H1 (cell line): ENCODE measurements around the gene ACVRL1. TPM values are rescaled to one million over a fixed set of nuclear protein-coding genes. Genes with fewer than 3 reads are reported as not detected.

Experiments
- CTCF ChIA-PET: fragments of 300-600 bp; sonication (Branson Sonifier 250); formaldehyde crosslinking; loops from one replicate; lab custom pipeline; 2021; ENCODE audit not compliant: partially characterized antibody; lab: Charles Lee
- POLR2A ChIA-PET: fragments of 300-600 bp; sonication (Branson Sonifier 250); formaldehyde crosslinking; loops from one replicate; lab custom pipeline; 2021; ENCODE audit warnings: inconsistent platforms; ENCODE audit not compliant: partially characterized antibody; lab: Charles Lee
- DNase-seq, 2 experiments: peaks; one replicate each; pipeline versions ENCODE4 v3.0.0 to v3.0.0-alpha.2; 2010 to 2022; ENCODE audit warnings: low spot score in 2 of 2, low read depth in 1 of 2, mixed read lengths in 1 of 2
- FAIRE-seq: peaks from 2 replicates; lab custom pipeline; 2011; peaks lifted over from hg19 to GRCh38; lab: Jason Lieb, UNC
- H2AFZ ChIP-seq: 2 replicates; pipeline ENCODE4 v1.8.1; 2012; ENCODE audit warnings: low read length, inconsistent platforms
- H2AK5ac ChIP-seq: 2 replicates; pipeline ENCODE4 v1.6.1; 2013; ENCODE audit warnings: low read depth, low read length
- H2BK120ac ChIP-seq: replicated peaks from 2 replicates; pipeline ENCODE3; 2013; ENCODE audit warnings: low read depth, low read length, inconsistent platforms
- H2BK12ac ChIP-seq: 2 replicates; pipeline ENCODE4 v1.6.1; 2013; ENCODE audit warnings: low read depth, low read length
- H2BK15ac ChIP-seq: 2 replicates; pipeline ENCODE4 v1.6.1; 2013; ENCODE audit warnings: low read length
- H2BK20ac ChIP-seq: 2 replicates; pipeline ENCODE4 v1.6.1; 2013; ENCODE audit warnings: low read length
- H2BK5ac ChIP-seq: 2 replicates; pipeline ENCODE4 v1.6.1; 2013; ENCODE audit warnings: low read depth, low read length
- H3K14ac ChIP-seq: 2 replicates; pipeline ENCODE4 v1.6.1; 2013; ENCODE audit warnings: inconsistent platforms; ENCODE audit not compliant: insufficient read length
- H3K18ac ChIP-seq: 2 replicates; pipeline ENCODE4 v1.6.1; 2013; ENCODE audit warnings: low read length; ENCODE audit errors: extremely low read depth
- H3K23ac ChIP-seq: 2 replicates; pipeline ENCODE4 v1.6.1; 2013; ENCODE audit warnings: inconsistent platforms; ENCODE audit not compliant: insufficient read length
- H3K23me2 ChIP-seq: 2 replicates; pipeline ENCODE4 v1.6.1; 2013; ENCODE audit warnings: low read depth, low read length
- H3K27ac ChIP-seq: 2 replicates; pipeline ENCODE4 v1.6.1; 2011; ENCODE audit warnings: low read depth, low read length, inconsistent platforms
- H3K27me3 ChIP-seq, 4 experiments: replicated peaks in 1 of 4; 1 replicate in 1 of 4; 2 replicates in 3 of 4; pipeline versions ENCODE4 v1.6.1 to v1.8.1; 2011 to 2013; ENCODE audit warnings: low read length in 3 of 4, mild to moderate bottlenecking in 3 of 4, inconsistent platforms in 2 of 4, mixed read lengths in 2 of 4, moderate library complexity in 1 of 4; ENCODE audit not compliant: control insufficient read depth in 3 of 4, insufficient read depth in 3 of 4; ENCODE audit errors: extremely low read depth in 1 of 4
- H3K36me3 ChIP-seq, 4 experiments: 2 replicates each; pipeline versions ENCODE4 v1.6.1 to v1.8.1; 2011 to 2013; ENCODE audit warnings: mild to moderate bottlenecking in 4 of 4, low read length in 3 of 4, moderate library complexity in 2 of 4, control low read depth in 1 of 4, inconsistent platforms in 1 of 4; ENCODE audit not compliant: insufficient read depth in 4 of 4, control insufficient read depth in 2 of 4
- H3K4ac ChIP-seq: replicated peaks from 2 replicates; pipeline ENCODE3; 2013; ENCODE audit warnings: low read length, low read depth, mixed read lengths, inconsistent platforms; ENCODE audit not compliant: insufficient read length
- H3K4me1 ChIP-seq, 4 experiments: replicated peaks in 1 of 4; 1 replicate in 1 of 4; 2 replicates in 3 of 4; pipeline versions ENCODE4 v1.6.1 to v1.8.1; 2011 to 2013; ENCODE audit warnings: low read length in 3 of 4, inconsistent platforms in 2 of 4, mixed read lengths in 1 of 4; ENCODE audit not compliant: insufficient read depth in 4 of 4, control insufficient read depth in 3 of 4
- H3K4me2 ChIP-seq, 2 experiments: 2 replicates each; pipeline versions ENCODE4 v1.6.1 to v1.8.1; 2011 to 2013; ENCODE audit warnings: low read depth in 2 of 2, low read length in 2 of 2, control low read depth in 1 of 2, inconsistent platforms in 1 of 2, mild to moderate bottlenecking in 1 of 2; ENCODE audit not compliant: insufficient read depth in 1 of 2
- H3K4me3 ChIP-seq, 4 experiments: fragments of 200-600, 300-600 bp in 1 of 4; sonication (generic), shearing (Covaris generic), sonication (Bioruptor Twin) in 1 of 4; 2 replicates each; pipeline versions ENCODE4 v1.5.1 to v1.8.1; 2011 to 2016; ENCODE audit warnings: low read length in 4 of 4, low read depth in 3 of 4, control low read depth in 2 of 4, inconsistent platforms in 2 of 4, mild to moderate bottlenecking in 2 of 4, mixed read lengths in 1 of 4, moderate library complexity in 1 of 4; ENCODE audit not compliant: insufficient read depth in 2 of 4; ENCODE audit errors: extremely low read depth in 1 of 4
- H3K56ac ChIP-seq: replicated peaks from 2 replicates; pipeline ENCODE3; 2013; ENCODE audit warnings: low read depth, mild to moderate bottlenecking, mixed read lengths, low read length, inconsistent platforms; ENCODE audit not compliant: insufficient read length
- H3K79me1 ChIP-seq: 2 replicates; pipeline ENCODE4 v1.6.1; 2013; ENCODE audit warnings: low read depth, low read length, control low read depth
- H3K79me2 ChIP-seq, 2 experiments: 2 replicates each; pipeline versions ENCODE4 v1.6.1 to v1.8.1; 2012 to 2013; ENCODE audit warnings: low read length in 2 of 2, mild to moderate bottlenecking in 2 of 2, inconsistent platforms in 1 of 2; ENCODE audit not compliant: insufficient read depth in 2 of 2, control insufficient read depth in 1 of 2
- H3K9ac ChIP-seq, 4 experiments: replicated peaks in 1 of 4; 1 replicate in 1 of 4; 2 replicates in 3 of 4; pipeline versions ENCODE4 v1.6.1 to v1.8.1; 2011 to 2013; ENCODE audit warnings: low read depth in 3 of 4, low read length in 3 of 4, control low read depth in 2 of 4, mild to moderate bottlenecking in 2 of 4, moderate library complexity in 2 of 4, inconsistent platforms in 1 of 4; ENCODE audit errors: extremely low read depth in 1 of 4
- H3K9me3 ChIP-seq, 2 experiments: 2 replicates each; pipeline versions ENCODE4 v1.6.1 to v1.8.1; 2012 to 2013; ENCODE audit warnings: mild to moderate bottlenecking in 2 of 2, moderate library complexity in 2 of 2, control low read depth in 1 of 2, inconsistent platforms in 1 of 2, low read depth in 1 of 2, low read length in 1 of 2, mixed read lengths in 1 of 2; ENCODE audit not compliant: insufficient read depth in 2 of 2
- H4K20me1 ChIP-seq, 2 experiments: replicated peaks in 1 of 2; 2 replicates each; pipeline versions ENCODE3 to v1.8.1; 2011 to 2013; ENCODE audit warnings: inconsistent platforms in 2 of 2, low read length in 2 of 2, mild to moderate bottlenecking in 1 of 2; ENCODE audit not compliant: insufficient read depth in 2 of 2, control insufficient read depth in 1 of 2
- H4K5ac ChIP-seq: 2 replicates; pipeline ENCODE4 v1.6.1; 2013; ENCODE audit warnings: low read length, low read depth, mixed read lengths, inconsistent platforms; ENCODE audit not compliant: insufficient read length
- H4K8ac ChIP-seq: 2 replicates; pipeline ENCODE4 v1.8.0; 2013; ENCODE audit warnings: mild to moderate bottlenecking, moderate library complexity, low read length, inconsistent platforms; ENCODE audit not compliant: insufficient read depth; ENCODE audit errors: extremely low read depth
- H4K91ac ChIP-seq: replicated peaks from 2 replicates; pipeline ENCODE3; 2013; ENCODE audit warnings: low read length, mixed read lengths, inconsistent platforms; ENCODE audit not compliant: insufficient read length
- BACH1 ChIP-seq: IDR thresholded peaks from 2 replicates; pipeline ENCODE4 v1.6.1; 2012; ENCODE audit warnings: low read length, improper control_type of control experiment
- BRCA1 ChIP-seq: IDR thresholded peaks from 2 replicates; pipeline ENCODE4 v1.6.1; 2012; ENCODE audit warnings: low read depth, low read length, improper control_type of control experiment
- CREB1 ChIP-seq: IDR thresholded peaks from 2 replicates; pipeline ENCODE4 v1.6.1; 2012; ENCODE audit warnings: inconsistent platforms
- TAF1 ChIP-seq: IDR thresholded peaks from 2 replicates; pipeline ENCODE4 v1.6.1; 2011; ENCODE audit warnings: mild to moderate bottlenecking, low read depth, low read length
- TEAD4 ChIP-seq: IDR thresholded peaks from 2 replicates; pipeline ENCODE4 v1.6.1; 2012; ENCODE audit warnings: low read depth, low read length, inconsistent platforms, mixed read lengths
- WGBS, 2 experiments: shearing (Covaris generic) in 1 of 2; methylation state at CpG; one replicate each; pipeline versions ENCODE4 v1.1.6 to v1.1.7; 2013 to 2015; ENCODE audit warnings: low lambda C conversion rate in 2 of 2, mixed read lengths in 2 of 2, inconsistent platforms in 1 of 2, low coverage in 1 of 2, missing lambda C conversion rate in 1 of 2; ENCODE audit not compliant: insufficient replicate concordance in 2 of 2, insufficient coverage in 1 of 2, insufficient read length in 1 of 2; ENCODE audit errors: extremely low coverage in 1 of 2, missing lambda C conversion rate in 1 of 2; 5-methylcytosine and 5-hydroxymethylcytosine counted together
- polyA plus RNA-seq, 7 experiments: library from polyadenylated mRNA; depleted of rRNA in 3 of 7; stranded (reverse) in 5 of 7; unstranded in 2 of 7; fragments of >200 nt in 5 of 7; fragments of 200-250 nt in 2 of 7; gene quantifications; 1 replicate in 5 of 7; 2 replicates in 1 of 7; 4 replicates in 1 of 7; pipeline versions ENCODE4 v1.2.1 to v1.2.3, GENCODE V29; 2011 to 2013; ENCODE audit warnings: missing spikeins in 2 of 7, mixed read lengths in 2 of 7
- total RNA-seq: library from RNA; stranded (reverse); fragmentation: NEBNext Ultra II Directional; extraction: Animal tissue kit (Norgen Biotek cat#: 25700); gene quantifications from 2 replicates; pipeline ENCODE4 v1.2.1, GENCODE V29; 2021
- TF ChIP-seq, protein P1 (sequence below): IDR thresholded peaks from 2 replicates; pipeline ENCODE4 v1.6.1; 2012; ENCODE audit warnings: low read length, inconsistent platforms

ACVRL1 gene
- total and polyA plus RNA-seq, 2 of the 8 experiments (the other 6 are each of a cell fraction or from before 2014, with no cell fraction given): 0.09 to 0.35 TPM

DNA sequence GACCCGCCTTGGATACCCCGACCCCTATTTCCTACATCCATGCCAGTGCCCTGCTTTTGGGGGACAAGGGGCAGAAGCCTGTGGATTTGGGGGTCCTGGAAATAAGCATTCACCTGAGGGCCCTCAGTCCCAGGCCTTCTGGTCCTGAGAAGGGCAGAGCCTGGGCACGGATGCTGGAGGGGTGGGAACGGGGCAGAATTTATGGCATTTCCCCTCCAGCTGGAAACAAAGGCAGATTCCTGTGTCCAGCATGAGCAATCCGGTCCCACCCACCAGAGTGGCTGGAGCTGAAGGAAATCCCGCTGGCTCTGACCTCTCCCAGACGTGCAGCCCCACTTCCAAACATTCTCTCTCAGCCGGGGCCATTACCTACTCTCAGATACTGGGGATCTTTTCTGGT, 10.1 kb upstream of the ACVRL1 start:
- H3K79me2 ChIP-seq: no peaks in the 10 kb centered on the region
- no peaks in the 10 kb centered on the region for H3K9me3 ChIP-seq
- no peak overlapping the region for H3K56ac ChIP-seq
- no peaks in the 10 kb centered on the region for H3K79me1 ChIP-seq
- H3K36me3 ChIP-seq: no peaks in the 10 kb centered on the region; a peak in 1 of 8 replicates
- H4K20me1 ChIP-seq: peaks cover 0 to 2% of the 10 kb centered on the region in 2 experiments
- no peaks in the 10 kb centered on the region for H3K27me3 ChIP-seq
- H2BK12ac ChIP-seq: no peak overlapping the region
- H3K27ac ChIP-seq: no peak overlapping the region
- no peak overlapping the region for H4K5ac ChIP-seq
- H2BK5ac ChIP-seq: no peak overlapping the region
- H2AFZ ChIP-seq: no peak overlapping the region
- FAIRE-seq (no peak), DNase-seq (no peak)
- no peaks in the 10 kb centered on the region for H3K4me1 ChIP-seq
- ChIA-PET POLR2A (no interaction called here), CTCF (interaction anchor here (1.0 to 10.9 kb wide), 8 partner anchors 9 to 96 kb away, joined by 3 to 140 read pairs (median 12); partner anchors contain the start of gene ANKRD33)
- H2BK120ac ChIP-seq: no peak overlapping the region
- H3K4me2 ChIP-seq: no peak overlapping the region
- no peak overlapping the region for H3K18ac ChIP-seq
- H3K4ac ChIP-seq: no peak overlapping the region
- H4K91ac ChIP-seq: no peak overlapping the region
- H2BK20ac ChIP-seq: no peak overlapping the region
- H2AK5ac ChIP-seq: no peak overlapping the region
- no peak overlapping the region for H3K4me3 ChIP-seq
- H3K9ac ChIP-seq: no peak overlapping the region
- H3K23me2 ChIP-seq: no peaks in the 10 kb centered on the region
- no peak for TF ChIP-seq TAF1
- TF ChIP-seq, protein P1, sequence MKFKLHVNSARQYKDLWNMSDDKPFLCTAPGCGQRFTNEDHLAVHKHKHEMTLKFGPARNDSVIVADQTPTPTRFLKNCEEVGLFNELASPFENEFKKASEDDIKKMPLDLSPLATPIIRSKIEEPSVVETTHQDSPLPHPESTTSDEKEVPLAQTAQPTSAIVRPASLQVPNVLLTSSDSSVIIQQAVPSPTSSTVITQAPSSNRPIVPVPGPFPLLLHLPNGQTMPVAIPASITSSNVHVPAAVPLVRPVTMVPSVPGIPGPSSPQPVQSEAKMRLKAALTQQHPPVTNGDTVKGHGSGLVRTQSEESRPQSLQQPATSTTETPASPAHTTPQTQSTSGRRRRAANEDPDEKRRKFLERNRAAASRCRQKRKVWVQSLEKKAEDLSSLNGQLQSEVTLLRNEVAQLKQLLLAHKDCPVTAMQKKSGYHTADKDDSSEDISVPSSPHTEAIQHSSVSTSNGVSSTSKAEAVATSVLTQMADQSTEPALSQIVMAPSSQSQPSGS: no peak
- no peak for TF ChIP-seq BACH1
- no peak for TF ChIP-seq TEAD4
- no peak for TF ChIP-seq CREB1
- TF ChIP-seq BRCA1: no peak
- no peak overlapping the region for H3K14ac ChIP-seq
- no peak overlapping the region for H2BK15ac ChIP-seq
- H3K23ac ChIP-seq: no peak overlapping the region
- H4K8ac ChIP-seq: no peak overlapping the region
- whole genome bisulfite sequencing, 2 experiments: 85% methylated on average over 8 of the region's 8 CpGs; no CpG with 5 or more reads in 1 of the 2 experiments
